Retinal pigment epithelial cell (primary cell): ENCODE measurements around the gene STXBP4.

Experiments used
- DNase-seq: peaks from one replicate; pipeline ENCODE4 v3.0.0-alpha.2; 2010; ENCODE audit warnings: low read depth
- H3K4me3 ChIP-seq: 2 replicates; pipeline ENCODE4 v1.5.1; 2011; ENCODE audit warnings: mild to moderate bottlenecking, low read length, control low read depth, moderate library complexity
- CTCF ChIP-seq: conservative IDR thresholded peaks from 2 replicates; pipeline ENCODE4 v1.5.1; 2011; ENCODE audit warnings: low read depth, low read length, control low read depth, inconsistent platforms

Gene STXBP4

GRCh38 chr17:54968262-54968987 lies at the start of gene STXBP4, which contains the start of gene COX11:
STXBP4 (plus strand) TSS chr17:54968765; CDS start chr17:54986220, 17,455 bp downstream.
COX11 (minus strand) TSS chr17:54968654; CDS start chr17:54968646, 8 bp downstream.
- peak; percentile 90 for DNase-seq
- TF ChIP-seq CTCF = no peak
- H3K4me3 ChIP-seq = peak within 1 kb of the TSS; percentile 93

- no peak for TF ChIP-seq CTCF
- DNase-seq = no peak
- no peak overlapping the region for H3K4me3 ChIP-seq
These were observed 49.1 kb upstream of the STXBP4 start for GRCh38 chr17:54919425-54919824.

GRCh38 chr17:54920819-54921218 lies 47.7 kb upstream of the STXBP4 start:
- no peak for DNase-seq
- no peak overlapping the region for H3K4me3 ChIP-seq
- no peak for TF ChIP-seq CTCF

- no peak for DNase-seq
- H3K4me3 ChIP-seq = no peak overlapping the region
- no peak for TF ChIP-seq CTCF
These were observed 44.2 kb upstream of the STXBP4 start for GRCh38 chr17:54924405-54924804.

DNA sequence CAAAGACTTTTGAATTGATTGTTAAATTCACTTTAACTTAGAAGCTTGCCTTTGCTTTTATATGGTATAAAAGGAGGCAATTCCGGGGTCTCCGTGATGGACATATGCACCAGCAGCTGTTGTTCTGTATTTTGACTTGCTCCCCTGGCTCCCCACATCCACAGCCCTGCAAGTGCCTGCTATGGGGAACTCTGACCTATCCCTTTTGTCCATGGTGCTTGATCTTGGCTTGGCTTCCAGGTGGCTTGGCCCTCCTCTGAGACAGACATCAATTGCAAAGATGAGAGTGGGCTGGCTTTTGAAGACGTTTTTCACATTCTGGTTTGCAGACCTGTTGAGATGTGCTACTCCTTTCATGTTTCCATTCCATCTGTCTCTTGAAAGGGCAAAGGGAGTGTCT lies 41.0 kb upstream of the STXBP4 start:
- no peak for DNase-seq
- H3K4me3 ChIP-seq = no peak overlapping the region
- TF ChIP-seq CTCF = no peak

- TF ChIP-seq CTCF = no peak
- no peak for DNase-seq
- no peak overlapping the region for H3K4me3 ChIP-seq
These were observed 35.9 kb upstream of the STXBP4 start for GRCh38 chr17:54932711-54933110.

DNA sequence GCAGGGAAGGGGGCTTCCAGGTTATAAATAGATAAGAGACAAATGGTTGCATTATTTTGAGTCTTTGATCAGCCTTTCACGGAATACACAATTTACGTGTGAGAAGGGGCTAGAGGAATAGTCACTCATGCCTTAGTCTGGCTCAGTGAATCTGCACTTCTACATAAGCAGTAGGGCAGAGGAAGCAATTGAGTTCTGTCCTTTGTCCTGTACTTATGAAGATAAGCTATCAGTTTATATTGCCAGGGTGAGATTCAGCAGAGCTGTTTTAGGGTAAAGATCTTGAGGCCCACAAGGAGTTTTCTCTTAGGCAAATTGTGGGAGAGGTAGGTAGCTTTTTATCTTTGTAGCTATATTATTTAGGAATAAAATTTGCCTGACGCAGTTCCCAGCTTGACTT lies 34.6 kb upstream of the STXBP4 start:
- TF ChIP-seq CTCF = no peak

More for the DNA sequence above, 34.6 kb upstream of the STXBP4 start:
- H3K4me3 ChIP-seq = no peak overlapping the region
- no peak for DNase-seq
